GM03348 (cell line): ENCODE measurements around the gene DNAJC18.
"Not testable (repeated sequence)": the region's sequence is repeated elsewhere in the genome, so short reads cannot be mapped to it uniquely, and the experiment has no call there.

Experiments used
- DNase-seq: peaks from one replicate; pipeline ENCODE4 v3.0.0; 2012; ENCODE audit warnings: low spot score

Gene DNAJC18

GRCh38 chr5:139461176-139461575, 21.9 kb upstream of the DNAJC18 start:
- no peak for DNase-seq

- no peak for DNase-seq
These were observed 21.1 kb upstream of the DNAJC18 start for GRCh38 chr5:139460455-139460854.

GRCh38 chr5:139459451-139459934, 20.2 kb upstream of the DNAJC18 start:
- no peak for DNase-seq

GRCh38 chr5:139458580-139459407, 19.5 kb upstream of the DNAJC18 start:
- peak; percentile 82 for DNase-seq

GRCh38 chr5:139457653-139458306, 18.5 kb upstream of the DNAJC18 start:
- DNase-seq, result no peak

GRCh38 chr5:139457241-139457640, 17.9 kb upstream of the DNAJC18 start:
- no peak for DNase-seq

- no peak for DNase-seq
These were observed 17.5 kb upstream of the DNAJC18 start for GRCh38 chr5:139456776-139457175.

GRCh38 chr5:139454568-139455290, 15.4 kb upstream of the DNAJC18 start:
- no peak for DNase-seq

GRCh38 chr5:139453683-139454567, 14.6 kb upstream of the DNAJC18 start:
- no peak for DNase-seq

- no peak for DNase-seq
These were observed 12.7 kb upstream of the DNAJC18 start for GRCh38 chr5:139451878-139452660.

GRCh38 chr5:139451176-139451575, 11.9 kb upstream of the DNAJC18 start:
- no peak for DNase-seq

- DNase-seq, result no peak
These were observed 7.8 kb upstream of the DNAJC18 start for GRCh38 chr5:139446956-139447779.

GRCh38 chr5:139445325-139446170, 6.2 kb upstream of the DNAJC18 start:
- peak; percentile 52 for DNase-seq

GRCh38 chr5:139443831-139444453, 4.6 kb upstream of the DNAJC18 start:
- DNase-seq, result peak; percentile 75

GRCh38 chr5:139440416-139440815, 1.1 kb upstream of the DNAJC18 start:
- not testable (repeated sequence) for DNase-seq

- no peak for DNase-seq
These were observed 665 bp downstream of the DNAJC18 start for GRCh38 chr5:139438707-139439012.

- no peak for DNase-seq
These were observed 3.6 kb downstream of the DNAJC18 start for GRCh38 chr5:139435676-139436075.

- no peak for DNase-seq
These were observed 7.6 kb downstream of the DNAJC18 start for GRCh38 chr5:139431706-139432105.

- DNase-seq, result no peak
These were observed 9.3 kb downstream of the DNAJC18 start for GRCh38 chr5:139430015-139430414.
